Measurements from ENCODE around the gene HTRA1. TPM values are rescaled to one million over a fixed set of nuclear protein-coding genes. Genes with fewer than 3 reads are reported as not detected.

HTRA1 gene
- total RNA-seq, 1 experiment from 2014 or later: not detected

GRCh38 chr10:122473116-122473515 lies 11.8 kb downstream of the HTRA1 start:
- DNase-seq (ENCODE audit: low spot score): no peak

GRCh38 chr10:122474131-122474818 lies 12.9 kb downstream of the HTRA1 start:
- DNase-seq (ENCODE audit: low spot score): no peak

DNA sequence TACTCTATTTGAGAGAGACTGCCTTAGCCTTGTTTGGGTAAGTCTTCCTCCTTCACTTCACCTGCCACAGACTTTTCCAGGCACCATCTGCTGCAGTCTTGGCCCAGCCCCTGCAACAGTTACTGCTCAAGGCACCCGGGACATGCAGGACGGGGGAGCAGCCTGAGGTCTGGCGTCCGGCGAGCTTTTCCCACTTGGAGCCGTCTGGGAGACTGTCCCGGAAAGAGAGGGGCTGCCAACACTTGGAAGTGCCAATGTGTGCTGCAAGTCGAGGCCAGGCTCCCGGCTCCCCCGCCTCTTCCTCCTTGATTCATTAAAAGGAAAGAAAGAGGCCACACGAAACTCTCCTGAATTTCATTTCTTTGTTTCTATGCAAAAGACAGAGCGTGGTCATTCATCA lies 13.7 kb downstream of the HTRA1 start:
- no peak for DNase-seq (ENCODE audit: low spot score)

- DNase-seq (ENCODE audit: low spot score): no peak
These were observed 14.4 kb downstream of the HTRA1 start for GRCh38 chr10:122475591-122476332.

GRCh38 chr10:122476333-122476695 lies 15.0 kb downstream of the HTRA1 start:
- DNase-seq (ENCODE audit: low spot score): no peak

DNA sequence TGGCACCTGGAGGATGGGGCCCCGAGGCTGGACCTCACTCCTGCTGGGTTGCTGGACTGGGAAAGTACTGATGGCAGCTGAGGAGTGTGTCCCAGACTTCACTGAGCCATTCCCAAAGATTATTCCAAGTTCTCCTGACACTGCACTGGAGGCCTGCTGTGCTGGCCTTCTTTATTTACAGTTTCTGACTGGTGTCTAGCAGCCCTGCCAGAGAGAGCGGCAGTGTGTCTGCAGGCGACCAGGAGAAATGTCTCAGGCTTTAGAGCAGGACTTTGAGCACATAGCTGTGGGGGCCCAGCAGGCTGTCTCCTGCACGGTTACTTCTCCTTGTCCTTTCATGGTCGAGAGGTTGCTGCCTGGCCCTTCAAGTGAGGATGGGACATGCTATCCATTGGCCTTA lies 16.1 kb downstream of the HTRA1 start:
- no peak for DNase-seq (ENCODE audit: low spot score)

DNA sequence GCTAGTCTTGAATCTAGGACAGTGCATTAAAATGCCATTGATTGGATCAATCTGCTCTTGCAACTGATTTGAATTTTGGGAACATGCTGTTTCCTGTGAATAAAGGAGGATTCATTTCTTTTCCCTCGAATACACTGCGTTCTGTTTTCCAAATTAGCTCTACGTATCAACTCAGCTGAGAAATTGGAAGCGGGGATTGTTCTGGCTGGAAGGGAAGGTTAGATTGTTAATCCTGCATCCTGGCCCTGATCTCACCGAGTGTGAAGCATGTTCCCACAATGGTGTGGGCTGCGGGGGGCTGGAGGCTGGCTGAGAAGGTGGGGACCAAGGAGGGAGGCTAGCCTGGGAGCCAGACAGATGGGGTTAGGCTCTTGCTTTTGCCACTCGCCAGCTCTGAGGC lies 17.6 kb downstream of the HTRA1 start:
- no peak for DNase-seq (ENCODE audit: low spot score)

DNA sequence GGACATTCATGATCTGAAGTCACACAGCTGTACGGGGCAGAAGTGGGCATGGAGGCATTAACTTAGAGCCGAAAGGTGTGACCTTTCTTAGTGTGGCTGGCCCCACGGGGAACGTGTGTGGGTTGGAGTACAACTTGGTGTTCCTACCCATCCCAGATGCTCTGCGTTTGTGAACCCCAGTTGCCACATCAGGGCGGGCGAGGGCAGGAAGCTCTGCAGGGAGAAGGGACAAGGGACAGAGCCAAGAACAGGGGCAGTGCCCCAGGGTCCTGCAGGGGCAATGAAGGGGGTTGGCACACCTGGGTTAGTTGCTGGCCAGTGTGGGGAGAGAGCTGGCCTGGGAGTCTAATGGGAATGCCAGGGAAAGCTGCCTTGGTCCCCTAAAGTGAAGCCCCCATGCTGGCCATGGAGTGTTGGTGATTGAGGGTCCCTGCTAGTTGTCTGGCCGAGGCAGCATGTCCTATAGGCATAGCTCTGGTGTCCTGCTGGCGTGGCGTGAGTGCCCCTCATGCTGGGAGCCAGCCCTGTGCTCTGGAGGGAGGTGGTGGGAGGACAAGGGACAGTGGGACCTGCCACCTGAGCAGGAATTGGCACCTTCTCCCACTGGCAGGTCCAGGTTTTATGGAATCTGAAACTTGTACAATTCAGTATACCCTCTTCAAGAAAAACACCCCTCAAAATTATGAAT lies 18.9 kb downstream of the HTRA1 start:
- no peak for DNase-seq (ENCODE audit: low spot score)

DNA sequence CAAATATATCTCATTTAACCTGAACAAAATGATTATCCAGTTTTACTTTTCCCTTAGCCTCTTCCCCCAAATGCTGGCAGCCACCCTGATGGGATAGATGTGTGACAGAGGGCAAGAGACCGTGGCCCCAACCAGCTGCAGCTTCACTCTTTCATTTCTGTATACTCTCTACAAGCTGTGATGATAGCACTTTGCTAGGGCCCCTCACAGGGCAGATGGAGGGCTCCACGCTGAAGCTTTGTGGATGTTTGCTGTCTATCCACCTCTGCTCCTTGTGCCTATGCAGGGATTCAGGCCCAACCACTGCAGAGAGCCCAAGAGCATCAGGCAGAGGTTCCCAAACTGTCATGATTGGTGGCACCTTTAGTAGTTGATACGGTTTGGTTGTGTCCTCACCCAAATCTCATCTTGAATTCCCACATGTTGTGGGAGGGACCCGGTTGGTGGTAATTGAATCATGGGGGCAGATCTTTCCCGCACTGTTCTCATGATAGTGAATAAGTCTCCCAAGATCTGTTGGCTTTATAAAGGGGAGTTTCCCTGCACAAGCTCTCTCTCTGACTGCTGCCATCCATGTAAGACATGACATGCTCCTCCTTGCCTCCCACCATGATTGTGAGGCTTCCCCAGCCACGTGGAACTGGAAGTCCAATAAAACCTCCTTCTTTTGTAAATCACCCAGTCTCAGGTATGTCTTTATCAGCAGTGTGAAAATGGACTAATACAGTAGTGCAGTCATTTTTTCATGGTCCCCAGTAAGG lies 20.1 kb downstream of the HTRA1 start:
- no peak for DNase-seq (ENCODE audit: low spot score)

DNA sequence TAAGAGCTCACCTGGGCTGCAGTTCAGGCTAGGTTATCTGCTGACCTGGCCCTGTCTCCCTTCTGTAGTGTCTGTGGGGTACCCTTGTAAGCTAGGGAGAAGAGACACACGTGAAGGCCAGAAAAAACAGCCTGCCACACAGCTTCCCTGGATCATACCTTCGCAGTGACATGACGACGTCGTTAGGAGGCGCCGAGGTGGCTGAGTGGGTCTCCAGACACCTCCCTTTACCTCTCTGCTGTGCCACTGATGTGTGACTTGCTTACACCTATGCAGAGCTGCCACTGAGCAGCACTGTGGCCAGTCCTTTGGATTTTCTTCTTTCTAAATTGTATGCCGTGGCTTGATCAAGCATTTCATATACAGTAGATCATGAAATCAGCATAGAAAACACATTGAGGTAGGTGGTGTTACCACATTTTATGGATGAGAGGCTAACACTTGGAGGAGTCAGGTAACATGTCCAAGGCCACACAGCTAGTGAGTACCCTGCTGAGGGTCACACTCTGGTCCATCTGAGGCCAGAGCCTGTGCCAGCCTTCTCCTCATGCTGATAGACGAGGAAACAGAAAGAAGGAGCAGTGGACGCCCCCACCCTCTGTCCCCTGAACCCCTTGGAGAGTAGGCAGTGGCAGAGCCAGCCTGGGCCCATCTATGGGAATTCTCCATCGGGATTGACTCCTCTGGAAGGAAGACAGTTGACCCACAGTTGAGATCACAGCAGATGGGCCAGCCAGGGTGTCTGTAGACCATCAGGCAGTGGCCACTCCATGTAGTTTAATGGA lies 23.1 kb downstream of the HTRA1 start:
- no peak for DNase-seq (ENCODE audit: low spot score)

GRCh38 chr10:122485670-122486069 lies 24.3 kb downstream of the HTRA1 start:
- DNase-seq (ENCODE audit: low spot score): no peak

GRCh38 chr10:122486406-122487080 lies 25.2 kb downstream of the HTRA1 start:
- no peak for DNase-seq (ENCODE audit: low spot score)

DNA sequence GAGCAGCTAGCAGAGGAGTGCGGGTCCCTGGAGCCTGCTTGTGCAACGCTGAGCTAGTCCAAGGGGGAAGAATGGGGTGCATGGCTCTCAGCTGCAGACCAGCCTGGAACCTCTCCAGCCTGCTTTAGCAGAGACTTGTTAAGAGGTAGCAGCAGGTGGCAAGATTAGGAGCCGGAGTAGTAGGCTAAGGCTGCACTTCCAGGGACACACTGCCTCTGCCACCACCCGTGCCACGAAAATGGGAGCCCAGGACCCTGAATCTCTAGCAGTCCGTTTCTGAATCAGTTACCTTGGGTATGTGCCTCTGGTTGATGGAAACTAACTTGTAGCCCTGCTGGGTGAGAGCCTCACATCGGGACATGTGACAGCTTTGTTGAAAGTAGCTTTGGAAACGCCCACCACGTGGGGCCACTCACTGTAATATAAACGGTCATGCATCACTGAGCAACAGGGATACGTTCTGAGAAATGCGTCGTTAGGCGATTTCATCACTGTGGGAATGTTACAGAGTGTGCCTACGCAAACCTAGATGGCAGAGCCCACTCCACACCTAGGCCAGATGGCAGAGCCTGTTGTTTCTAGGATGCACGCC lies 25.9 kb downstream of the HTRA1 start:
- DNase-seq (ENCODE audit: low spot score): no peak

DNA sequence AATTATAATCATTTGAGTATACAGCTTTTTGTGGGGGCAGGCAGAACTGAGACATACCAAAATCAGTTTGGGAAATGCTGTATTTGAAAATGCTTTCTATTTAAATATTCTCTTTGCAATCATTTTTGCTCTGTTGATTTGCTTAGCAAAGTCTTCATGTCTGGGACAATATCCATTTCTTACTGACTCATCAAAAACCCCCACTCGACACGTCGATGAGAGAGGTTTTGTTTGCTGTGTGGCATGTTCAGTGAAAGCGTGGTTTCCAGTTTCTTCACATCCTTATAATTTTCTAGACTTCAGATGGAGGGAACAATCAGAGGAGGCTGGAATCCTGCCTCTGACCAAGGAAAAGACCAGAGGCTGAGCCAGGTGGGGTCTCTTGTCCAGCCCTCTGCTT lies 28.9 kb downstream of the HTRA1 start:
- DNase-seq (ENCODE audit: low spot score): no peak

DNA sequence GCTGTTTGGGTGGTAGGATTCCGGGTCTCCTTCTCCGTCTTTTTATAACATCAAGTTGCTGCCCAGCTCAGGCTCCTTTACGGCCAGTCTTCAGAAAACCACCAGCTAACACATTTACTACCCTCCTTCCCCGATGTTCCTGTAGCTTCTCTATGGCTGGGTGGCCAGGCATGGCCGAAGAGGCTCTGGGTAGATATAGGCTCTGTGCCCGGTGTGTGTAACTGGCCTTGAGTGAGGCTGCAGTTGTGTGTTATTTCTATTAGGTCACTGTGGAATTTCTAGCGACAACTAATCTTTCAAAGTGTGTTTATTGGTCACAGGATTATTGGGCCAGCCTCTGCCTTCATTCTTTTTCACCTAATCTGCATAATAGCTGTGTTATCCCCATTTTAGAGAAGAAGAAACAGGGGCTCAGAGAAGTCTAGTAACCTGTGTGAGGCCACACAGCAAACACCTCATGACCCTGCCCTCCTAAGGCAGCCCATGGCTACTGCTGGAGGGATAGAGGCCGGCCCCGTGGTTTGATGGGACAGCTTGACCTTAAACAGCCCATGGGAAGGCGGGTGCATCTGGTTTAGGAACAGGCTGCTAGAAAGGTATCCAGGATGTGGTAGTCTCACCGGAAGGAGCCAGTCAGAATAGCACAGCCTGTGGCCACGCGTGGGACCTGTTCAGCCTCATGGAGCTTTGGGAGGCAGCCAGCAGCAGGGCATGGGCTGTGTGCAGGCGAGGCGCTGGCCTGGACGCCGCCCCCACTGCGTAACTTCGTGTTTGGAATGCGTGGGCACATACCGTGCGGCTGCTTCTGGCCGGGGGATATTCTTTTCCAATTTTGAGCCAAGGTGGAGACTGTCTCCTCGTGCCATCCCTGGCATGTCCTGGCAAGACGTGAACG lies 29.7 kb downstream of the HTRA1 start:
- DNase-seq (ENCODE audit: low spot score): no peak

- no peak for DNase-seq (ENCODE audit: low spot score)
These were observed 30.7 kb downstream of the HTRA1 start for GRCh38 chr10:122492006-122492405.

DNA sequence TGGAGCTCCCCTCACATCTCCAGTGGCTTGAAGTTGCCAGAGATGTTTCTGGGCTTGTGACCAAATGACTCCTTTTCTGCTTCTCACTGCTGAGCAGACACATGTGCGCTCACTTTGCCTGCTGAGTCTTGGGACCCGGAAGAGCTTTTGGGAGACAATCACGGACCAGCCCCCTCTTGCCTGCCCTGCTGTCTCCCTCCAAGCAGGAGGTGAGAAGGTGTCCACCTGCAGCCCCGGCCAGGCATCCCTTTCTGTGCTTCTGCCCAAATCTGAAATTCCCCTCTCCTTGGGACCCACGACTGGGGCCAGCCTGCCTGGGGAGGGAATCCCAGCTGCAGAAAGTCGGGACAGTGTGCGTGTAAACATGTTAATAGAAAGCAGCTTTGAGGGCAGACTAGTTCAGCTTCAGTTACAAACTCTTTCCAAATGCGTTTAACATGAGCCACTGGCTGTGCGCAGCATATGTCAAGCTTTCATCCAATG lies 31.7 kb downstream of the HTRA1 start:
- DNase-seq (ENCODE audit: low spot score): no peak

DNA sequence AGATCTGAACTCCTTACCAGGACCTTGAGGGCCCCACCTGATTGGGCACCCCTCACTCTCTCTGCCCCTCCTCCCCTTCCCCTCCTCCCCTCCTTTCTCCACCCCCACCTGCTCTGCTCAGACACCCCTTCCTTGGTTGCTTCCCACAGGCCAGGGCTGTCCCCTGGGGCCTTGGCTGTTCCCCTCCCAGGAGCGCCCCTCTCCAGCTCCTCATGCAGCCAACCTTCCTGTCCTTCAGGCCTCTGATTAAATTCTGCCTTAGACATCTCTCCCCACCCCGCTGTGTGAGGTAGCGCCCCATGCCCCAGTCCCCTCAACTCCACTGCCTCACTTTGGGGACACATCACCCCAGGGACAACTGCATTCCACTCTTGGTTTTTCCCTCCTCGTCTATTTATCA lies 32.4 kb downstream of the HTRA1 start:
- DNase-seq (ENCODE audit: low spot score): no peak

DNA sequence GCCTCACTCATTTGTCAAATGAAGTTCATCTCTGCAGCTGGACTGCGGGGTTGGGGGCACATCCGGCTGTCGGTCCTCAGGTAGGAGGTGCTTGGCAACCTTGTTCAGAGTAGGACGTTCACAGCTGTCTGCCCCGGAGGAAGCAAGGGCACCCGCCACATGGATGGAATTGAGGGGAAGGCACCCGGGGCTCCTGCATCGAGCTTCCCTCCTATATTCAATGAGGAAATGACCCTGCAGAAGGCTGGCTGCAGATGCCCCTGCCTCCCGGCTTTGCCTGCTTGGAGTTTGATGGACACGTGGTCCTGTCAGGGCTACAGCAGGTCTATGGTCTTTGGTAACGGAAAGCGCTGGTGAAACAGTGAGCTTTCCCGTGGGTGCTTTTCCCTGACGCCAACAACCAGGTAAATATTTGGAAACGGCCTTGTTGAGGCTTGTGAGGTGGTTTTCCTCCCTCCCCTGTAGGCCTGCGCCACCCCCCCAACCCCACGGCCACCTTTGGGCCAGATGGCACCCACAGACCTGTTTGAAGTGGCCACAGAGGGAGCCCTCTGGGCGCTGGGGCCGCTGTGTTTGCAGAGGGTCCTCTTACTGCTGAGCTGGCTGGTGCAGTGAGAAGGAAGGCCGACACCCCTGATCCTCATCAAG lies 32.9 kb downstream of the HTRA1 start:
- DNase-seq (ENCODE audit: low spot score): no peak
